RWPE2 (cell line): ENCODE results near the gene IFITM5.
"Not testable (repeated sequence)": the region's sequence is repeated elsewhere in the genome, so short reads cannot be mapped to it uniquely, and the experiment has no call there.

Experiments
- ATAC-seq: fragments of 200-7000 bp; cut with Tn5 transposase; 3 replicates; pipeline ENCODE4 v1.9.1; 2021; ENCODE audit warnings: low read depth
- DNase-seq: peaks from one replicate; pipeline ENCODE4 v3.0.0-alpha.2; 2020; ENCODE audit warnings: low spot score
- H3K27ac ChIP-seq: fragments of 450-650 bp; 2 replicates; pipeline ENCODE4 v1.5.1; 2017; ENCODE audit warnings: mild to moderate bottlenecking; ENCODE audit not compliant: poor library complexity, severe bottlenecking
- H3K27me3 ChIP-seq: fragments of 250-450 bp; sonication (Bioruptor Pico); 2 replicates; pipeline ENCODE4 v1.5.1; 2021; ENCODE audit warnings: mild to moderate bottlenecking, moderate library complexity; ENCODE audit not compliant: insufficient read depth, poor library complexity, severe bottlenecking
- H3K36me3 ChIP-seq: fragments of 250-450 bp; sonication (Bioruptor Pico); 2 replicates; pipeline ENCODE4 v1.5.1; 2020; ENCODE audit warnings: low read depth, mild to moderate bottlenecking, moderate library complexity
- H3K4me1 ChIP-seq: fragments of 250-450 bp; sonication (Bioruptor Pico); 2 replicates; pipeline ENCODE4 v1.5.1; 2021; ENCODE audit warnings: mild to moderate bottlenecking, moderate library complexity; ENCODE audit not compliant: insufficient read depth, poor library complexity, severe bottlenecking
- H3K4me3 ChIP-seq: fragments of 250-450 bp; sonication (Bioruptor Pico); 2 replicates; pipeline ENCODE4 v1.5.1; 2021; ENCODE audit warnings: mild to moderate bottlenecking, moderate library complexity; ENCODE audit not compliant: severe bottlenecking
- H3K9me3 ChIP-seq: fragments of 250-450 bp; sonication (Bioruptor Pico); 2 replicates; pipeline ENCODE4 v1.5.1; 2021; ENCODE audit warnings: mild to moderate bottlenecking, moderate library complexity; ENCODE audit not compliant: severe bottlenecking
- TF ChIP-seq, protein P1 (sequence below): fragments of 450-650 bp; IDR thresholded peaks from one replicate; pipeline ENCODE4 v1.5.1; 2017; ENCODE audit warnings: mild to moderate bottlenecking, moderate library complexity; ENCODE audit not compliant: poor library complexity, severe bottlenecking

IFITM5 gene

GRCh38 chr11:328012-328411, 28.7 kb upstream of the IFITM5 start:
- DNase-seq, result no peak
- Histone ChIP-seq H3K4me3 (no peak overlapping the region), H3K27ac (no peak overlapping the region)

GRCh38 chr11:327581-327923, 28.2 kb upstream of the IFITM5 start:
- Histone ChIP-seq H3K27ac (no peak overlapping the region), H3K9me3 (no peaks in the 10 kb centered on the region), H3K27me3 (no peaks in the 10 kb centered on the region), H3K4me3 (no peak overlapping the region), H3K36me3 (no peaks in the 10 kb centered on the region), H3K4me1 (no peaks in the 10 kb centered on the region)
- DNase-seq (no peak), ATAC-seq (no peak)
- TF ChIP-seq, protein P1, sequence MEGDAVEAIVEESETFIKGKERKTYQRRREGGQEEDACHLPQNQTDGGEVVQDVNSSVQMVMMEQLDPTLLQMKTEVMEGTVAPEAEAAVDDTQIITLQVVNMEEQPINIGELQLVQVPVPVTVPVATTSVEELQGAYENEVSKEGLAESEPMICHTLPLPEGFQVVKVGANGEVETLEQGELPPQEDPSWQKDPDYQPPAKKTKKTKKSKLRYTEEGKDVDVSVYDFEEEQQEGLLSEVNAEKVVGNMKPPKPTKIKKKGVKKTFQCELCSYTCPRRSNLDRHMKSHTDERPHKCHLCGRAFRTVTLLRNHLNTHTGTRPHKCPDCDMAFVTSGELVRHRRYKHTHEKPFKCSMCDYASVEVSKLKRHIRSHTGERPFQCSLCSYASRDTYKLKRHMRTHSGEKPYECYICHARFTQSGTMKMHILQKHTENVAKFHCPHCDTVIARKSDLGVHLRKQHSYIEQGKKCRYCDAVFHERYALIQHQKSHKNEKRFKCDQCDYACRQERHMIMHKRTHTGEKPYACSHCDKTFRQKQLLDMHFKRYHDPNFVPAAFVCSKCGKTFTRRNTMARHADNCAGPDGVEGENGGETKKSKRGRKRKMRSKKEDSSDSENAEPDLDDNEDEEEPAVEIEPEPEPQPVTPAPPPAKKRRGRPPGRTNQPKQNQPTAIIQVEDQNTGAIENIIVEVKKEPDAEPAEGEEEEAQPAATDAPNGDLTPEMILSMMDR, result no peak

More at GRCh38 chr11:328012-328411, 28.7 kb upstream of the IFITM5 start:
- H3K36me3 ChIP-seq, result no peaks in the 10 kb centered on the region
- TF ChIP-seq, protein P1, result no peak
- no peaks in the 10 kb centered on the region for H3K4me1 ChIP-seq
- ATAC-seq, result no peak
- H3K27me3 ChIP-seq, result no peaks in the 10 kb centered on the region
- no peaks in the 10 kb centered on the region for H3K9me3 ChIP-seq

DNA sequence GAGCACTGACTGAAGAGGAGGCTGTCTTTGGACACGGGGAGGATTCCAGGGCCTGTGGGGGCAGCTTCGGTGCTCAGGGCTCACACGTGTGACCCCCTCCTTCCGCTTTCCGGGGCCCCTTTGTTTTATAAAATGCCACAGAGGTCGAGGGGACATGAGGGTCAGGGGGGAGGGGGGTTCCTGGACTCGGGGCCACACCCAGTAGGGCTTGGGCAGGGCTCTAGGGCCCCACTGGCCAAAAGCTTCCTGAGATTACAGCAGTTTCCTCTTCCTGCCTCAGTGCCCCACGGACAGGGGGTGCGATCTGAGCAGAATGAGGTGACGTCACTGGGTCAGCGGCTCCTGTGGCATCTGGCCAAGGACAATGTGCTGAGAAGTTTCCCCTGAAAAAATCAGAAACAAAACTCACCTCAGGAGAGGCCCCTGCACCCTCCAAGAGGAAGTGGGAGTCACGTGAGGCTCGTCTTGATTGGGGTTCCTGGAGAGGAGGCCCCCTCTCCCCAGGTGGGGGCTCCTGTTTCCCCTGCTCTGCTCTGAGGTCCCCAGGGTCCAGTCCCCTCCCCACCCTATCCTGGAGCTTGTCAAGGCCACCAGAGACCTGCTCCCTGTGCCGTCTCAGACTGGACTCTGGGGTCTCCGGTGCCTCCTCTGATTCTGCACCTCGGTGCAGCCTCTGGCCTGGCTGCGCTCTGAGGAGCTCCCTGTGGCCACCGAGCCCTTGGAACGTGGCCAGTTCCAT, 27.7 kb upstream of the IFITM5 start:
- no peaks in the 10 kb centered on the region for H3K9me3 ChIP-seq
- H3K36me3 ChIP-seq, result no peaks in the 10 kb centered on the region
- no peaks in the 10 kb centered on the region for H3K4me1 ChIP-seq
- no peak overlapping the region for H3K27ac ChIP-seq
- no peak for ATAC-seq
- H3K27me3 ChIP-seq, result no peaks in the 10 kb centered on the region
- no peak overlapping the region for H3K4me3 ChIP-seq
- TF ChIP-seq, protein P1, result no peak
- no peak for DNase-seq

- Histone ChIP-seq H3K4me3 (no peak overlapping the region), H3K36me3 (no peaks in the 10 kb centered on the region), H3K4me1 (no peaks in the 10 kb centered on the region), H3K27me3 (no peaks in the 10 kb centered on the region), H3K27ac (no peak overlapping the region), H3K9me3 (no peaks in the 10 kb centered on the region)
- TF ChIP-seq, protein P1, result no peak
- DNase-seq (no peak), ATAC-seq (no peak)
Measured at GRCh38 chr11:326592-326841, 27.2 kb upstream of the IFITM5 start.

DNA sequence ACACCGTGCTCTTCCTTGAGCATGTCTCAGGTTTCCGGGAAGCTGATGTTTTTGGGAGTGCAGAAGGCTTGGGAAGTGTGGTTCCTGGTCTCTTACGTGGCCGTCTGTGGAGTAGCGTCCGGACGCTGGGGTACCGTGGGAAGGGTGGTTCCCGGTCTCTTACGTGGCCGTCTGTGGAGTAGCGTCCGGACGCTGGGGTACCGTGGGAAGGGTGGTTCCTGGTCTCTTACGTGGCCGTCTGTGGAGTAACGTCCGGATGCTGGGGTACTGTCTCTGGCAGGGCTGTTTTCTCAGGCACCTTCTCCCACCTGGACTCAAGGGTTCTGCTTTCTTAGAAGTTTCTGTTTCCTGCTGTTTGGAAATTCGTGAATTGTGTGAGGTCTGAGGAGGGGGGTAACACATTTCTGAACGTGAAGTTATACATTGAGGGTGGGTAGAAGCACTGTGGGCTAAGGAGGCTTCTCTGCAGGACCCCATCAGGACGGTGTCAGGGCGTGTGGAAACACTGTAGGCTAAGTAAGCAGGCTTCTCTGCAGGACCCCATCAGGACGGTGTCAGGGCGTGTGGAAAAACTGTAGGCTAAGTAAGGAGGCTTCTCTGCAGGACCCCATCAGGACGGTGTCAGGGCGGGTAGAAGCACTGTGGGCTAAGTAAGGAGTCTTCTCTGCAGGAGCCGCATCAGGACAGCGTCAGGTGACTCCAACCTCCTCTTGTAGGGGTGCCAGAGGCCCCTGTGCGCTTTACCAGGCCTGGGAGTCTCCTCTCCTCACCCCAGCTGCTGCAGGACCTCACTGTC, 26.7 kb upstream of the IFITM5 start:
- Histone ChIP-seq H3K36me3 (no peaks in the 10 kb centered on the region), H3K27me3 (no peaks in the 10 kb centered on the region), H3K4me3 (no peak overlapping the region), H3K9me3 (no peaks in the 10 kb centered on the region), H3K4me1 (no peaks in the 10 kb centered on the region), H3K27ac (no peak overlapping the region)
- DNase-seq, result no peak
- peak; percentile 19; the same call in 1 of the 3 replicates for ATAC-seq
- TF ChIP-seq, protein P1, result no peak

DNA sequence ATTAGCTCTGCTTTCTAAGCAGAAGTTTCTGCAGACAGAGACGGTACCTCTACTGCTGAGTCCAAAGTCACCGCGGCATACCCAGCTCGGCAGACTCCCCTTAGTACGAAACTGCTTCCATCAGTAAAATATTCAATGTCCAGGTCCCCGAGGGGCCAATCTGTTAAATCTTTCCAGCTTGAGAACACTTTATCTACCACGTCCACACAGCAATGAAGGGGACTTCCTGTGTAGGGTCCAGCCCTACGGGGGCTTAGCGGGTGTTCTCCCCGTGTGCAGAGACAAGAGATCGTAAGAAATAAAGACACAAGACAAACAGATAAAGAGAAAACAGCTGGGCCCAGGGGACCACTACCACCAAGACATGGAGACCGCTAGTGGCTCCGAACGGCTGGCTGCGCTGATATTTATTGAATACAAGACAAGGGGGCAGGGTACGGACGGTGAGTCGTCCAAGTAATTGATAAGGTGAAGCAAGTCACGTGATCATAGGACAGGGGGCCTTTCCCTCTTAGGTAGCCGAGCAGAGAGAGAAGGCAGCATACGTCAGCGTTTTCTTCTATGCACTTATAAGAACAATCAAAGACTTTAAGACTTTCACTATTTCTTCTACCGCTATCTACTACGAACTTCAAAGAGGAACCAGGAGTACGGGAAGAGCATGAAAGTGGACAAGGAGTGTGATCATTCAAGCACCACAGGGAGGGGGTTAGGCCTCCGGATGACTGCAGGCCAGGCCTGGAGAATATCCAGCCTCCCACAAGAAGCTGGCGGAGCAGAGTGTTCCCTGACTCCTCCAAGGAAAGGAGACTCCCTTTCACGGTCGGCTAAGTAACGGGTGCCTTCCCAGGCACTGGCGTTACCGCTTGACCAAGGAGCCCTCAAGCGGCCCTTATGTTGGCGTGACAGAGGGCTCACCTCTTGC, 25.5 kb upstream of the IFITM5 start:
- not testable (repeated sequence) for ATAC-seq, H3K36me3 ChIP-seq, DNase-seq, H3K9me3 ChIP-seq, H3K4me1 ChIP-seq, H3K27ac ChIP-seq, H3K4me3 ChIP-seq, H3K27me3 ChIP-seq
